Measurements from ENCODE around the gene SNIP1.

- TF ChIP-seq CTCF (IDR thresholded peaks at IDR 0.05) = no peak
- no peak for TF ChIP-seq POLR2A (IDR thresholded peaks at IDR 0.05)
- TF ChIP-seq POLR2AphosphoS5 (IDR thresholded peaks at IDR 0.05) = no peak
- no peak for TF ChIP-seq EP300 (IDR thresholded peaks at IDR 0.05)
These were observed 20.9 kb upstream of the SNIP1 start for GRCh38 chr1:37574834-37575480.
